Neural progenitor cell (in vitro differentiated cells): ENCODE data around the gene CAB39L. TPM values are rescaled to one million over a fixed set of nuclear protein-coding genes. Genes with fewer than 3 reads are reported as not detected.

Experiments used
- DNase-seq: peaks from one replicate; pipeline ENCODE4 v3.0.0-alpha.2; 2016; ENCODE audit warnings: low spot score
- H2AFZ ChIP-seq: fragments of 200-600 bp; sonication (generic); replicated peaks from 2 replicates; pipeline ENCODE4 v1.6.1; 2016; ENCODE audit warnings: antibody characterized with exemption
- H3F3A ChIP-seq: fragments of 200-600 bp; sonication (generic); 2 replicates; pipeline ENCODE4 v1.6.1; 2016; ENCODE audit warnings: antibody characterized with exemption, low read depth
- H3K27ac ChIP-seq: fragments of 200-600 bp; sonication (generic); 2 replicates; pipeline ENCODE4 v1.5.1; 2016; ENCODE audit warnings: mild to moderate bottlenecking
- H3K27me3 ChIP-seq: fragments of 200-600 bp; sonication (generic); 2 replicates; pipeline ENCODE4 v1.6.1; 2016; ENCODE audit warnings: mild to moderate bottlenecking, moderate library complexity
- H3K36me3 ChIP-seq: fragments of 200-600 bp; sonication (generic); 2 replicates; pipeline ENCODE4 v1.5.1; 2016
- H3K4me1 ChIP-seq: fragments of 200-600 bp; sonication (generic); 2 replicates; pipeline ENCODE4 v1.6.1; 2016; ENCODE audit warnings: mixed run types
- H3K4me2 ChIP-seq: fragments of 200-600 bp; sonication (generic); 2 replicates; pipeline ENCODE4 v1.6.1; 2016
- H3K4me3 ChIP-seq: fragments of 200-600 bp; sonication (generic); 2 replicates; pipeline ENCODE4 v1.5.1; 2016
- H3K79me2 ChIP-seq: fragments of 200-600 bp; sonication (generic); 2 replicates; pipeline ENCODE4 v1.6.1; 2016; ENCODE audit warnings: low read depth
- H3K9ac ChIP-seq: fragments of 200-600 bp; sonication (generic); 2 replicates; pipeline ENCODE4 v1.6.1; 2016
- H3K9me3 ChIP-seq: fragments of 200-600 bp; sonication (generic); 2 replicates; pipeline ENCODE4 v1.5.1; 2016; ENCODE audit warnings: low read depth
- H4K20me1 ChIP-seq: fragments of 200-600 bp; sonication (generic); 2 replicates; pipeline ENCODE4 v1.6.1; 2016; ENCODE audit warnings: low read depth
- H3K27ac Mint-ChIP-seq: 3 replicates; pipeline ENCODE4 v1.8.0; 2021; ENCODE audit warnings: mixed read lengths
- H3K27me3 Mint-ChIP-seq: 2 replicates; pipeline ENCODE4 v1.8.0; 2022; ENCODE audit warnings: low read depth, mild to moderate bottlenecking, inconsistent platforms, moderate library complexity, mixed read lengths; ENCODE audit not compliant: insufficient read depth
- H3K36me3 Mint-ChIP-seq: 3 replicates; pipeline ENCODE4 v1.8.0; 2021; ENCODE audit warnings: mixed read lengths
- H3K4me1 Mint-ChIP-seq: 3 replicates; pipeline ENCODE4 v1.8.0; 2021; ENCODE audit warnings: mixed read lengths
- H3K4me3 Mint-ChIP-seq: 3 replicates; pipeline ENCODE4 v1.8.0; 2021; ENCODE audit warnings: mild to moderate bottlenecking, moderate library complexity, mixed read lengths
- H3K9me3 Mint-ChIP-seq: 3 replicates; pipeline ENCODE4 v1.8.0; 2020; ENCODE audit warnings: mixed read lengths
- EZH2 ChIP-seq: fragments of 200-600 bp; sonication (generic); IDR thresholded peaks from 2 replicates; pipeline ENCODE4 v1.6.1; 2017; ENCODE audit warnings: antibody characterized with exemption, mild to moderate bottlenecking, moderate library complexity
- EZH2phosphoT487 ChIP-seq: fragments of 200-600 bp; sonication (generic); IDR thresholded peaks from 2 replicates; pipeline ENCODE4 v1.6.1; 2017; ENCODE audit warnings: antibody characterized with exemption
- total RNA-seq: library from RNA; depleted of rRNA; stranded (reverse); fragments of >200 nt; gene quantifications from 2 replicates; pipeline ENCODE4 v1.2.3, GENCODE V29; 2015; ENCODE audit warnings: low replicate concordance
- TF ChIP-seq, protein P1 (sequence below): fragments of 200-600 bp; sonication (generic); IDR thresholded peaks from 2 replicates; pipeline ENCODE4 v1.5.1; 2017; ENCODE audit warnings: antibody characterized with exemption, mild to moderate bottlenecking

Gene CAB39L
- total RNA-seq, 1 donor from 2014 or later, result 18.1 TPM

DNA sequence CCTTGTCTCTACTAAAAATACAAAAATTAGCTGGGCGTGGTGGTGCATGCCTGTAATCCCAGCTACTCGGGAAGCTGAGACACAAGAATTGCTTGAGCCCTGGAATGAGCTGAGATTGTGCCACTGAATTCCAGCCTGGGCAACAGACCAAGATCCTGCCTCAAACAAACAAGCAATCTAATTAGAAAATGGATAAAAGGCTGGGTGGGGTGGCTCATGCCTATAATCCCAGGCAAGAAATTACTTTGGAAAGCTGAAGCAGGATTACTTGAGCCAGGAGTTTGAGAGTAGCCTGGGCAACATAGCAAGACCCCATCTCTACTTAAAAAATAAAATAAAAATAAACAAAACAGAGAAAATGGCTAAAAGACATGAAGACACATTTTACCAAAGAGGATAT lies 77.0 kb downstream of the CAB39L start:
- no peaks in the 10 kb centered on the region for H3K9me3 ChIP-seq
- no peak overlapping the region for H3K27ac ChIP-seq
- Mint-ChIP-seq H3K27me3 (peaks cover 3% of the 10 kb centered on the region), H3K9me3 (peaks cover 7% of the 10 kb centered on the region), H3K4me3 (no peak overlapping the region), H3K27ac (no peak overlapping the region), H3K36me3 (peaks cover 8% of the 10 kb centered on the region), H3K4me1 (peaks cover 23% of the 10 kb centered on the region)
- H3K36me3 ChIP-seq, result no peaks in the 10 kb centered on the region
- TF ChIP-seq, protein P1, sequence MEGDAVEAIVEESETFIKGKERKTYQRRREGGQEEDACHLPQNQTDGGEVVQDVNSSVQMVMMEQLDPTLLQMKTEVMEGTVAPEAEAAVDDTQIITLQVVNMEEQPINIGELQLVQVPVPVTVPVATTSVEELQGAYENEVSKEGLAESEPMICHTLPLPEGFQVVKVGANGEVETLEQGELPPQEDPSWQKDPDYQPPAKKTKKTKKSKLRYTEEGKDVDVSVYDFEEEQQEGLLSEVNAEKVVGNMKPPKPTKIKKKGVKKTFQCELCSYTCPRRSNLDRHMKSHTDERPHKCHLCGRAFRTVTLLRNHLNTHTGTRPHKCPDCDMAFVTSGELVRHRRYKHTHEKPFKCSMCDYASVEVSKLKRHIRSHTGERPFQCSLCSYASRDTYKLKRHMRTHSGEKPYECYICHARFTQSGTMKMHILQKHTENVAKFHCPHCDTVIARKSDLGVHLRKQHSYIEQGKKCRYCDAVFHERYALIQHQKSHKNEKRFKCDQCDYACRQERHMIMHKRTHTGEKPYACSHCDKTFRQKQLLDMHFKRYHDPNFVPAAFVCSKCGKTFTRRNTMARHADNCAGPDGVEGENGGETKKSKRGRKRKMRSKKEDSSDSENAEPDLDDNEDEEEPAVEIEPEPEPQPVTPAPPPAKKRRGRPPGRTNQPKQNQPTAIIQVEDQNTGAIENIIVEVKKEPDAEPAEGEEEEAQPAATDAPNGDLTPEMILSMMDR, result no peak
- no peak for TF ChIP-seq EZH2
- no peak for TF ChIP-seq EZH2phosphoT487
- H3K79me2 ChIP-seq, result no peaks in the 10 kb centered on the region
- H3K4me1 ChIP-seq, result peaks cover 10% of the 10 kb centered on the region
- DNase-seq, result no peak
- no peak overlapping the region for H3K4me2 ChIP-seq
- no peaks in the 10 kb centered on the region for H3F3A ChIP-seq
- H2AFZ ChIP-seq, result no peak overlapping the region
- H3K27me3 ChIP-seq, result no peaks in the 10 kb centered on the region
- no peak overlapping the region for H3K4me3 ChIP-seq
- no peaks in the 10 kb centered on the region for H4K20me1 ChIP-seq
- no peak overlapping the region for H3K9ac ChIP-seq

DNA sequence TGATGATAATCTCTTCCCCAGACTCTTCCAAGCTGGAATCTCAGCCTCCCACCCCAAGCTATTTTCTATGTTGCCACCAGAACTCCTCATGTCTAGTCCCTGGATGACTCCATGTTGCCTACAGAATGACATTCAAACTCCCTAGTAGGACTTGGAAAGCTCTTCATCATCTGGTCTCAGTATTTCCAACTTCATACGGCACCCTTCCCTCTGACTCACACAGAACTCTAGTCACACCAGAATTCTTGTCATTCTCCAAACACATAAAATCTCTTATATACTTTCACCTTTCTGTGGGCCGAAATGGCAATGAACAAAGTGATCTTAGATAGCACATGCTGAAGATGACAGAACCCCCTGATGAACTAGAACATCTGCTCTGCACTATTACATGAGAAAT lies 86.2 kb downstream of the CAB39L start:
- Histone ChIP-seq H3K27me3 (no peaks in the 10 kb centered on the region), H3F3A (no peaks in the 10 kb centered on the region), H3K27ac (no peak overlapping the region), H3K36me3 (no peaks in the 10 kb centered on the region), H3K4me3 (no peak overlapping the region), H3K79me2 (no peaks in the 10 kb centered on the region), H2AFZ (no peak overlapping the region), H3K9me3 (no peaks in the 10 kb centered on the region), H3K4me1 (no peaks in the 10 kb centered on the region), H3K9ac (no peak overlapping the region), H4K20me1 (no peaks in the 10 kb centered on the region), H3K4me2 (no peak overlapping the region)
- DNase-seq, result no peak
- no peaks in the 10 kb centered on the region for H3K4me1 Mint-ChIP-seq
- H3K9me3 Mint-ChIP-seq, result peaks cover 9% of the 10 kb centered on the region
- no peak overlapping the region for H3K27ac Mint-ChIP-seq
- peaks cover 6% of the 10 kb centered on the region for H3K36me3 Mint-ChIP-seq
- no peak overlapping the region for H3K4me3 Mint-ChIP-seq
- no peaks in the 10 kb centered on the region for H3K27me3 Mint-ChIP-seq
- TF ChIP-seq EZH2, result no peak
- TF ChIP-seq, protein P1, result no peak
- no peak for TF ChIP-seq EZH2phosphoT487

DNA sequence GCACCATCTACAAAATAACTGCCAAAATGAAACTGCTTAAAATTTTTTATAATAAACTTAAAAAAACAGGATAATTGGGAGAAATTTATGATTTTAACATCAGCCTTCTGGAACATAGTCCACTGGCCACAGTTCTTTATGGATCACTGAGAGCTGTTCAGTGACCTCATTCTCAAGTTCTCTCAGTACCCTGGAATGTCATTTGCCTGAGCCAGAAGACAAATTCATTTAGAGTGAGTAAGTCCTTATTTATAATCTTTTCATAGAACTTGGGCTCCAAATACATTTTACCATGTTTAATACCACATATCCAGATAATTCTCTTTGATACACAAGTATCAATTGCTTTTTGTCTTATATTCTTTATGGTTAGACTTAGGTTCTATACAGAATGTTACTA lies 87.6 kb downstream of the CAB39L start:
- H3K4me2 ChIP-seq, result no peak overlapping the region
- H3K9ac ChIP-seq, result no peak overlapping the region
- no peaks in the 10 kb centered on the region for H3K36me3 ChIP-seq
- H3K4me1 ChIP-seq, result no peaks in the 10 kb centered on the region
- no peaks in the 10 kb centered on the region for H4K20me1 ChIP-seq
- no peak for TF ChIP-seq EZH2phosphoT487
- TF ChIP-seq EZH2, result no peak
- TF ChIP-seq, protein P1, result no peak
- no peak overlapping the region for H2AFZ ChIP-seq
- Mint-ChIP-seq H3K9me3 (peaks cover 3% of the 10 kb centered on the region), H3K4me3 (no peak overlapping the region), H3K36me3 (peaks cover 3% of the 10 kb centered on the region), H3K27me3 (no peaks in the 10 kb centered on the region), H3K4me1 (no peaks in the 10 kb centered on the region), H3K27ac (no peak overlapping the region)
- no peaks in the 10 kb centered on the region for H3K27me3 ChIP-seq
- H3K27ac ChIP-seq, result no peak overlapping the region
- no peaks in the 10 kb centered on the region for H3K9me3 ChIP-seq
- H3K79me2 ChIP-seq, result no peaks in the 10 kb centered on the region
- no peaks in the 10 kb centered on the region for H3F3A ChIP-seq
- DNase-seq, result no peak
- no peak overlapping the region for H3K4me3 ChIP-seq
